ENCODE measurements around the gene POGLUT3.

The POGLUT3 gene

DNA sequence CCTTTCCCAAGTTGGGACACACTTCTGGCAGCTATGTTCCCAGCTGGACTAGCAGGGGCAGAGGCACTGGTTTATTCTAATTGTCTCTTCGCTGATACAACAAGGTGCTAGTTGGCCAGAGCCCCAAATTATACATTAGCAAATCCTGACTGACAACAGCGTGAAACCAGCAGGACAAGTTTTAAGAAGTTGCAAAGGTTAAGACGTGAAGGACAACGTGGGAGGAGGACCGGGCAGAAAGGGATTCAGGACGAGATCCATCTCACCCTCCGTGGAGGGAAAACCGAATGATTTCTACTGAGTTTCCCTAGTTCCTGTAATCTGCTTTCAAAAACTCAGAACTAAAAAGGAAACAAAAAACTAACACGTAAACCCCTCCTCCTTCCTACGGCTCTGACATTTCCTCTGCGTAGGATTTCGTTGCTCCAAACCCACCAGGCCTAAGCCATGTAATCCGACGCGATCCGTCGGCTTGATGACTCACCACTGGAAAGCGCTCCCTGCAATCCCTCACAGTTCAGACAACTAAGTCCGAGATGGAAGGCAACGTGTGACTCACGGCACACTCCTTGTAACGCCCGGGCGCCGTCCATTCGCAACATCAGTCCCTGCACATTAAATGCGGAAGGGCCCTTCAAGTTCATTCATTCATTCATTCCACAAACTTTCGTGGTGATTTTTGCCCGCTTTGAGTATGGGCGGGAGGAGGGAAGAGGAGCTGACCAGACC, 703 bp downstream of the POGLUT3 start (continued):
- TF ChIP-seq, protein P1, sequence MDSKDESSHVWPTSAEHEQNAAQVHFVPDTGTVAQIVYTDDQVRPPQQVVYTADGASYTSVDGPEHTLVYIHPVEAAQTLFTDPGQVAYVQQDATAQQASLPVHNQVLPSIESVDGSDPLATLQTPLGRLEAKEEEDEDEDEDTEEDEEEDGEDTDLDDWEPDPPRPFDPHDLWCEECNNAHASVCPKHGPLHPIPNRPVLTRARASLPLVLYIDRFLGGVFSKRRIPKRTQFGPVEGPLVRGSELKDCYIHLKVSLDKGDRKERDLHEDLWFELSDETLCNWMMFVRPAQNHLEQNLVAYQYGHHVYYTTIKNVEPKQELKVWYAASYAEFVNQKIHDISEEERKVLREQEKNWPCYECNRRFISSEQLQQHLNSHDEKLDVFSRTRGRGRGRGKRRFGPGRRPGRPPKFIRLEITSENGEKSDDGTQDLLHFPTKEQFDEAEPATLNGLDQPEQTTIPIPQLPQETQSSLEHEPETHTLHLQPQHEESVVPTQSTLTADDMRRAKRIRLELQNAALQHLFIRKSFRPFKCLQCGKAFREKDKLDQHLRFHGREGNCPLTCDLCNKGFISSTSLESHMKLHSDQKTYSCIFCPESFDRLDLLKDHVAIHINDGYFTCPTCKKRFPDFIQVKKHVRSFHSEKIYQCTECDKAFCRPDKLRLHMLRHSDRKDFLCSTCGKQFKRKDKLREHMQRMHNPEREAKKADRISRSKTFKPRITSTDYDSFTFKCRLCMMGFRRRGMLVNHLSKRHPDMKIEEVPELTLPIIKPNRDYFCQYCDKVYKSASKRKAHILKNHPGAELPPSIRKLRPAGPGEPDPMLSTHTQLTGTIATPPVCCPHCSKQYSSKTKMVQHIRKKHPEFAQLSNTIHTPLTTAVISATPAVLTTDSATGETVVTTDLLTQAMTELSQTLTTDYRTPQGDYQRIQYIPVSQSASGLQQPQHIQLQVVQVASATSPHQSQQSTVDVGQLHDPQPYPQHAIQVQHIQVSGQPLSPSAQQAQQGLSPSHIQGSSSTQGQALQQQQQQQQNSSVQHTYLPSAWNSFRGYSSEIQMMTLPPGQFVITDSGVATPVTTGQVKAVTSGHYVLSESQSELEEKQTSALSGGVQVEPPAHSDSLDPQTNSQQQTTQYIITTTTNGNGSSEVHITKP (tag by site-specific recombination; IDR thresholded peaks at IDR 0.05): peak; percentile 57
- peak; percentile 80 for TF ChIP-seq ZXDB (tag by site-specific recombination; IDR thresholded peaks at IDR 0.05)
- peak; percentile 26; the same call in 1 of the 2 replicates for TF ChIP-seq ZNF76 (tag by site-specific recombination; IDR thresholded peaks at IDR 0.05; ENCODE audit: borderline replicate concordance, low read depth)
- no peak for TF ChIP-seq ZNF707 (tag by site-specific recombination; IDR thresholded peaks at IDR 0.05)
- peak; percentile 75 for TF ChIP-seq KLF8 (tag by site-specific recombination; IDR thresholded peaks at IDR 0.05)
- TF ChIP-seq MEIS1 (CRISPR knock-in tag; IDR thresholded peaks at IDR 0.05; ENCODE audit: borderline replicate concordance): no peak
- TF ChIP-seq, protein P2, sequence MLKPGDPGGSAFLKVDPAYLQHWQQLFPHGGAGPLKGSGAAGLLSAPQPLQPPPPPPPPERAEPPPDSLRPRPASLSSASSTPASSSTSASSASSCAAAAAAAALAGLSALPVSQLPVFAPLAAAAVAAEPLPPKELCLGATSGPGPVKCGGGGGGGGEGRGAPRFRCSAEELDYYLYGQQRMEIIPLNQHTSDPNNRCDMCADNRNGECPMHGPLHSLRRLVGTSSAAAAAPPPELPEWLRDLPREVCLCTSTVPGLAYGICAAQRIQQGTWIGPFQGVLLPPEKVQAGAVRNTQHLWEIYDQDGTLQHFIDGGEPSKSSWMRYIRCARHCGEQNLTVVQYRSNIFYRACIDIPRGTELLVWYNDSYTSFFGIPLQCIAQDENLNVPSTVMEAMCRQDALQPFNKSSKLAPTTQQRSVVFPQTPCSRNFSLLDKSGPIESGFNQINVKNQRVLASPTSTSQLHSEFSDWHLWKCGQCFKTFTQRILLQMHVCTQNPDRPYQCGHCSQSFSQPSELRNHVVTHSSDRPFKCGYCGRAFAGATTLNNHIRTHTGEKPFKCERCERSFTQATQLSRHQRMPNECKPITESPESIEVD (tag by site-specific recombination; IDR thresholded peaks at IDR 0.05): peak; percentile 20; the same call in 1 of the 2 replicates
- TF ChIP-seq ZNF211 (tag by site-specific recombination; IDR thresholded peaks at IDR 0.05; ENCODE audit: low read depth): no peak
- TF ChIP-seq, protein P3, sequence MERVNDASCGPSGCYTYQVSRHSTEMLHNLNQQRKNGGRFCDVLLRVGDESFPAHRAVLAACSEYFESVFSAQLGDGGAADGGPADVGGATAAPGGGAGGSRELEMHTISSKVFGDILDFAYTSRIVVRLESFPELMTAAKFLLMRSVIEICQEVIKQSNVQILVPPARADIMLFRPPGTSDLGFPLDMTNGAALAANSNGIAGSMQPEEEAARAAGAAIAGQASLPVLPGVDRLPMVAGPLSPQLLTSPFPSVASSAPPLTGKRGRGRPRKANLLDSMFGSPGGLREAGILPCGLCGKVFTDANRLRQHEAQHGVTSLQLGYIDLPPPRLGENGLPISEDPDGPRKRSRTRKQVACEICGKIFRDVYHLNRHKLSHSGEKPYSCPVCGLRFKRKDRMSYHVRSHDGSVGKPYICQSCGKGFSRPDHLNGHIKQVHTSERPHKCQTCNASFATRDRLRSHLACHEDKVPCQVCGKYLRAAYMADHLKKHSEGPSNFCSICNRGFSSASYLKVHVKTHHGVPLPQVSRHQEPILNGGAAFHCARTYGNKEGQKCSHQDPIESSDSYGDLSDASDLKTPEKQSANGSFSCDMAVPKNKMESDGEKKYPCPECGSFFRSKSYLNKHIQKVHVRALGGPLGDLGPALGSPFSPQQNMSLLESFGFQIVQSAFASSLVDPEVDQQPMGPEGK (tag by site-specific recombination; IDR thresholded peaks at IDR 0.05): peak; percentile 37; the same call in 1 of the 2 replicates
- no peak for TF ChIP-seq ZNF830 (tag by site-specific recombination; IDR thresholded peaks at IDR 0.05; ENCODE audit: low read depth)
- no peak for TF ChIP-seq ZNF132 (tag by site-specific recombination; IDR thresholded peaks at IDR 0.05; ENCODE audit: borderline replicate concordance)
- TF ChIP-seq ZNF426 (tag by site-specific recombination; IDR thresholded peaks at IDR 0.05): no peak
- TF ChIP-seq ZNF433 (tag by site-specific recombination; IDR thresholded peaks at IDR 0.05; ENCODE audit: low read depth): no peak
- peak; percentile 95 for TF ChIP-seq ZNF24 (tag by site-specific recombination; IDR thresholded peaks at IDR 0.05)
- TF ChIP-seq, protein P4, sequence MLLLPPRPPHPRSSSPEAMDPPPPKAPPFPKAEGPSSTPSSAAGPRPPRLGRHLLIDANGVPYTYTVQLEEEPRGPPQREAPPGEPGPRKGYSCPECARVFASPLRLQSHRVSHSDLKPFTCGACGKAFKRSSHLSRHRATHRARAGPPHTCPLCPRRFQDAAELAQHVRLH (tag by site-specific recombination; IDR thresholded peaks at IDR 0.05): no peak
- TF ChIP-seq, protein P5, sequence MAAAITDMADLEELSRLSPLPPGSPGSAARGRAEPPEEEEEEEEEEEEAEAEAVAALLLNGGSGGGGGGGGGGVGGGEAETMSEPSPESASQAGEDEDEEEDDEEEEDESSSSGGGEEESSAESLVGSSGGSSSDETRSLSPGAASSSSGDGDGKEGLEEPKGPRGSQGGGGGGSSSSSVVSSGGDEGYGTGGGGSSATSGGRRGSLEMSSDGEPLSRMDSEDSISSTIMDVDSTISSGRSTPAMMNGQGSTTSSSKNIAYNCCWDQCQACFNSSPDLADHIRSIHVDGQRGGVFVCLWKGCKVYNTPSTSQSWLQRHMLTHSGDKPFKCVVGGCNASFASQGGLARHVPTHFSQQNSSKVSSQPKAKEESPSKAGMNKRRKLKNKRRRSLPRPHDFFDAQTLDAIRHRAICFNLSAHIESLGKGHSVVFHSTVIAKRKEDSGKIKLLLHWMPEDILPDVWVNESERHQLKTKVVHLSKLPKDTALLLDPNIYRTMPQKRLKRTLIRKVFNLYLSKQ (tag by site-specific recombination; IDR thresholded peaks at IDR 0.05; ENCODE audit: borderline replicate concordance): no peak
- TF ChIP-seq BCL11A (tag by site-specific recombination; IDR thresholded peaks at IDR 0.05; ENCODE audit: low read depth): peak; percentile 48; the same call in 1 of the 2 replicates
- no peak for TF ChIP-seq ZNF549 (tag by site-specific recombination; IDR thresholded peaks at IDR 0.05)
- TF ChIP-seq ZBTB21 (tag by site-specific recombination; IDR thresholded peaks at IDR 0.05): peak; percentile 67; the same call in 1 of the 2 replicates
- no peak for TF ChIP-seq SCRT1 (tag by site-specific recombination; IDR thresholded peaks at IDR 0.05; ENCODE audit: borderline replicate concordance)
- TF ChIP-seq ZNF350 (tag by site-specific recombination; IDR thresholded peaks at IDR 0.05): no peak
- TF ChIP-seq ZNF585B (tag by site-specific recombination; IDR thresholded peaks at IDR 0.05): no peak
- TF ChIP-seq ZNF654 (tag by site-specific recombination; IDR thresholded peaks at IDR 0.05; ENCODE audit: low read depth): no peak
- TF ChIP-seq ZNF223 (tag by site-specific recombination; IDR thresholded peaks at IDR 0.05): no peak
- peak; percentile 67 for TF ChIP-seq SP2 (tag by site-specific recombination; IDR thresholded peaks at IDR 0.05)
- 0 out of 2 replicates have a peak, but pooled peaks have one; percentile 3 for TF ChIP-seq ZNF335 (tag by site-specific recombination; conservative IDR thresholded peaks at IDR 0.05)
- TF ChIP-seq ZNF837 (tag by site-specific recombination; IDR thresholded peaks at IDR 0.05): no peak
- TF ChIP-seq ZNF529 (tag by site-specific recombination; IDR thresholded peaks at IDR 0.05; ENCODE audit: insufficient replicate concordance): no peak
- no peak for TF ChIP-seq MYNN (tag by site-specific recombination; IDR thresholded peaks at IDR 0.05; ENCODE audit: borderline replicate concordance)

Measured in HEK293 (cell line).